ENCODE measurements around the gene CCDC92B.
A peak's percentile ranks its signal among the peaks of the same experiment; 100 is the strongest.

The CCDC92B gene

DNA sequence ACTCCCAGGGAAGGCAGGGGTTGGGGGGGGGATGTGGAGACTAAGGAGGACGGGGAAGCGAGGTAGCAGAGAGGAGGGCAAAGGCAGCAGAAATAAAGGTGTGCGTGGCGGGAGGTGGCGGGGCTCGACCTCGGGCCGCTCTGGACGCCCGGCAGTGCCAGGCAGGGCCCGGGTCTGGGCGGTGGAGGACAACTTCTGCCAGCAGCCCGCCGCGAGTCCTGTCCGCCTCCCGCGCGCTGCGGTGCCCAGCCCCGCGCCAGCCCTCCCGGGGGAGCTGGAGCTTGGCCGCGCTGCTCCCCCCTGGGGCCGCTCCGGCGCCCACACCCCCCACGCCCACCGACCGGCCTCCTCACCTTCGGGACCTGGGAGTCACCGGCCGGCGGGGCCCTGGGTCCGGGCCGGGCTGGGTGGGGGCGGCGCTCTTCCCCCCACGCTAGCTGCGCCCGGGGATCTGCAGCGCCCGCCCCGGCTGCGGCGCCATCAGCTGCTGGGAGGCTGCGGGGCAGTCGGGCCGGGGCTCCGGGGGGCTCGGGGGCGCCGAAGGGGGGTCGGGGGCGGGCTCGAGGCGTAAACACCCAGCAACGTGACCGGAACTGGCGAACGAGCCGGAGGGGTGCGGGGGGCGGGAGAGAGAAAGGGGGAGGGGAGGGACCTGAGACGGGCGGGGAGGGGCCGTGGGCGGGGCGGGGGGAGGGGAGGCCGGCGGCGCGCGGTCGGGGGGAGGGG, at the start of gene CCDC92B:
Gene CCDC92B (minus strand): TSS at position 595 of the 726 bp plus-strand sequence. CDS start 14,507 bp downstream, outside the sequence.
- peak within 1 kb of the TSS in 9 of 11 experiments; percentile 11 to 77 (median 34); a peak in 10 of 22 replicates for H3K4me2 ChIP-seq
- H3K9ac ChIP-seq: no peak within 1 kb of the TSS
- TF ChIP-seq Cebpa-rat (IDR thresholded peaks at IDR 0.05): no peak
- H3K27ac ChIP-seq: no peak within 1 kb of the TSS
- H3K4me3 ChIP-seq: no peak within 1 kb of the TSS
- peaks cover 0 to 3% (median 0%) of the 10 kb centered on the region in 10 experiments; a peak in 1 of 20 replicates for H3K4me1 ChIP-seq
- peaks cover 0 to 34% (median 6%) of the 10 kb centered on the region in 11 experiments; a peak in 6 of 22 replicates for H4K20me1 ChIP-seq
- H3K36me3 ChIP-seq: no peaks in the 10 kb centered on the region
- H3K9me3 ChIP-seq (replicated peaks in 1 of 11): no peaks in the 10 kb centered on the region
- peaks cover 23 to 68% (median 50%) of the 10 kb centered on the region in 11 experiments for H3K27me3 ChIP-seq

DNA sequence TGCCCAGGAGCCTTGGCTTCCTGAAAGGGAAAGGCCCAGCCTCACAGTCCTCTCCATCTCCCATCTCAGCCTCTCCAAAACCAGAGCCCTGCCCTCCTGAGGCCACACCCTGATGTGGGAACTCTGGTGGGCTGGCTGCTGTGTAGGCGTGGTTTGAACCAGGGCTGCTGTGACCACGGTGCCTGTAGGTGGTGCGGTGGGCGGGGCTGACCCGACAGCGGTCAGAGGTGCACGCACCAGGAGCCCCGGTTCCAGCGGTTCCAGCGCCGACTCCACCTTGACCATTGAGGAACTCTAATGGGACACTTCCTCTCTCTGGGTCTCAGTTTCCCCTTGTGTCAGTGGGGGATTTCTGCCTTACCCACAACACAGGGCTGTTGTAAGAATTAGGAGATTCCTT, 49.2 kb upstream of the CCDC92B start:
- Histone ChIP-seq H3K4me2 (peak overlapping the region; percentile 35 to 100 (median 98)), H3K27me3 (no peaks in the 10 kb centered on the region), H3K9me3 (replicated peaks in 1 of 11) (no peaks in the 10 kb centered on the region), H3K9ac (peak overlapping the region in 8 of 11 experiments; percentile 26 to 59 (median 50); a peak in 11 of 22 replicates), H3K4me1 (peaks cover 54 to 79% (median 63%) of the 10 kb centered on the region in 10 experiments), H4K20me1 (peaks cover 0 to 46% (median 31%) of the 10 kb centered on the region in 11 experiments; a peak in 18 of 22 replicates), H3K4me3 (peak overlapping the region in 2 of 10 experiments; percentile 8 to 25; a peak in 3 of 20 replicates), H3K27ac (peak overlapping the region in 7 of 11 experiments; percentile 38 to 66 (median 52); a peak in 12 of 22 replicates), H3K36me3 (peaks cover 18 to 38% (median 31%) of the 10 kb centered on the region in 11 experiments)
- no peak for TF ChIP-seq Cebpa-rat (IDR thresholded peaks at IDR 0.05)

DNA sequence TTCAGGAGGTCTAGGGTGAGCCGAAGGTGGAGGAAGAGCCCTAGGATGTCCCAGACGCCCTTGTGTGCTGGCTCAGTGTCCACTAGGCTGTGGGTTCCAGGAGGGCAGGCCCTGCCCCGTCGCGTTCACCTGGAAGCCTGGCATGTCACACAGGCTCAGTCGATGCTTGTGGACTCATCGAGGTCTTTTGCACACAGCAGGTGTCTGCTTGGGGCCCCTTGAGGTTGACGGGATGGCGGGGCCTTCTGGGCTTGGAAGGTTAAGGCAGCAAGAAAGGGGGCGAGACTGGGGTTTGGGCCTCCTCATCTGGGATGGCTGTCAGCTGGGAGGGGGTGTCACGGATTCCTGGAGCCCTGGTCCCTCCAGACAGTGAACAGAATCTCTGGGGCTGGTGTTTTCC, 48.7 kb upstream of the CCDC92B start:
- H4K20me1 ChIP-seq: peaks cover 0 to 41% (median 31%) of the 10 kb centered on the region in 11 experiments; a peak in 18 of 22 replicates
- H3K4me2 ChIP-seq: peak overlapping the region; percentile 92 to 100 (median 98)
- peak overlapping the region; percentile 59 to 83 (median 76); a peak in 17 of 20 replicates for H3K4me3 ChIP-seq
- peak overlapping the region in 8 of 11 experiments; percentile 90 to 98 (median 94); a peak in 12 of 22 replicates for H3K27ac ChIP-seq
- peaks cover 13 to 33% (median 26%) of the 10 kb centered on the region in 11 experiments for H3K36me3 ChIP-seq
- no peaks in the 10 kb centered on the region for H3K27me3 ChIP-seq
- no peaks in the 10 kb centered on the region for H3K9me3 ChIP-seq (replicated peaks in 1 of 11)
- peak overlapping the region in 10 of 11 experiments; percentile 67 to 88 (median 84); a peak in 18 of 22 replicates for H3K9ac ChIP-seq
- TF ChIP-seq Cebpa-rat (IDR thresholded peaks at IDR 0.05): no peak
- peaks cover 58 to 79% (median 68%) of the 10 kb centered on the region in 10 experiments for H3K4me1 ChIP-seq

DNA sequence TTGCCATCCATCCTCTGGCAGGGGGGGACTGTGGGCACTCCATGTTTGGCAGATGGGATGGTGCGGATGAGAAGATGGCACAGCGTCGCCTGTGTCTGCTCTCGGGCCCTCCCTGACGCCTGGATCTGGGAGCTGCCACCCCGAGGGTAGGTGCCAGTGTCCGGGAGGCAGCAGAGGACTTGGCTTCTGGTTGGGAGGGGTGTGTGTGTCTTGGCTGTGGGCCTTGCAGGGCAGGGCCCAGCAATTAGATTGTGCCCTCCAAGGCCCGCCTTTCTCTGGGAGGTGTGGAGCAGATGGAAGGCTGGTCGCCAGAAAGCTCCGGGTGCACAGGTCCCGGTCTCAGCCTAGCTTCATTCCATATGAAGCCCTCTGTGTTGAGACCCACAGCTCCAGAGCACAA, 48.2 kb upstream of the CCDC92B start:
- peaks cover 10 to 28% (median 22%) of the 10 kb centered on the region in 11 experiments for H3K36me3 ChIP-seq
- peak overlapping the region; percentile 59 to 83 (median 76) for H3K4me3 ChIP-seq
- peak overlapping the region; percentile 66 to 88 (median 83); a peak in 21 of 22 replicates for H3K9ac ChIP-seq
- H3K4me1 ChIP-seq: peaks cover 58 to 79% (median 72%) of the 10 kb centered on the region in 10 experiments
- peak overlapping the region; percentile 92 to 100 (median 98) for H3K4me2 ChIP-seq
- H4K20me1 ChIP-seq: peaks cover 0 to 37% (median 28%) of the 10 kb centered on the region in 11 experiments; a peak in 18 of 22 replicates
- H3K27me3 ChIP-seq: no peaks in the 10 kb centered on the region
- peak overlapping the region in 9 of 11 experiments; percentile 54 to 98 (median 93); a peak in 18 of 22 replicates for H3K27ac ChIP-seq
- no peak for TF ChIP-seq Cebpa-rat (IDR thresholded peaks at IDR 0.05)
- H3K9me3 ChIP-seq (replicated peaks in 1 of 11): no peaks in the 10 kb centered on the region

DNA sequence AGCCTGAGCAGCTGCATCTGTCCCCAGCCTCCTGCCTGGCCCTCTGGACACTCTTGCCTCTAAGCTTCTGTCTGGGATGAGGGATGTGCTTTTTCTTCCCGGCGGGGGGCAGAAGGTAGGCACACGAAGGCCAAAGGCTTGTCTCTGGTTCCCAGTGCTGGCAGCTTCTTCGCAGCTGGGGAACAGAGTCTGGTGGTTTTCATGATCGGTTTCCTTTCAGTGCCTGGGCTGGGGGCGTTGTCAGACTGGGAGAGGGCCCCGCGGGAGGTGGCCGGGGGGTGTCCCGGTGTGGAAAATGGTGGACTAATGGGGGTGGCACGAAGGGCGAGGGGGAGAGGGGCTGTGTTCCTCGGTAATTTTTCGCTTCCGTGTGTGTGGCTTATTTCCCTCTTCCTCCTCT, 47.8 kb upstream of the CCDC92B start:
- Histone ChIP-seq H3K27ac (peak overlapping the region in 10 of 11 experiments; percentile 9 to 98 (median 92); a peak in 18 of 22 replicates), H3K9ac (peak overlapping the region; percentile 66 to 88 (median 83)), H3K9me3 (replicated peaks in 1 of 11) (no peaks in the 10 kb centered on the region), H3K27me3 (no peaks in the 10 kb centered on the region), H3K4me1 (peaks cover 60 to 79% (median 75%) of the 10 kb centered on the region in 10 experiments), H3K4me3 (peak overlapping the region; percentile 59 to 83 (median 76)), H3K36me3 (peaks cover 9 to 24% (median 18%) of the 10 kb centered on the region in 11 experiments), H3K4me2 (peak overlapping the region; percentile 92 to 100 (median 98)), H4K20me1 (peaks cover 0 to 35% (median 27%) of the 10 kb centered on the region in 11 experiments; a peak in 18 of 22 replicates)
- TF ChIP-seq Cebpa-rat (IDR thresholded peaks at IDR 0.05): no peak

DNA sequence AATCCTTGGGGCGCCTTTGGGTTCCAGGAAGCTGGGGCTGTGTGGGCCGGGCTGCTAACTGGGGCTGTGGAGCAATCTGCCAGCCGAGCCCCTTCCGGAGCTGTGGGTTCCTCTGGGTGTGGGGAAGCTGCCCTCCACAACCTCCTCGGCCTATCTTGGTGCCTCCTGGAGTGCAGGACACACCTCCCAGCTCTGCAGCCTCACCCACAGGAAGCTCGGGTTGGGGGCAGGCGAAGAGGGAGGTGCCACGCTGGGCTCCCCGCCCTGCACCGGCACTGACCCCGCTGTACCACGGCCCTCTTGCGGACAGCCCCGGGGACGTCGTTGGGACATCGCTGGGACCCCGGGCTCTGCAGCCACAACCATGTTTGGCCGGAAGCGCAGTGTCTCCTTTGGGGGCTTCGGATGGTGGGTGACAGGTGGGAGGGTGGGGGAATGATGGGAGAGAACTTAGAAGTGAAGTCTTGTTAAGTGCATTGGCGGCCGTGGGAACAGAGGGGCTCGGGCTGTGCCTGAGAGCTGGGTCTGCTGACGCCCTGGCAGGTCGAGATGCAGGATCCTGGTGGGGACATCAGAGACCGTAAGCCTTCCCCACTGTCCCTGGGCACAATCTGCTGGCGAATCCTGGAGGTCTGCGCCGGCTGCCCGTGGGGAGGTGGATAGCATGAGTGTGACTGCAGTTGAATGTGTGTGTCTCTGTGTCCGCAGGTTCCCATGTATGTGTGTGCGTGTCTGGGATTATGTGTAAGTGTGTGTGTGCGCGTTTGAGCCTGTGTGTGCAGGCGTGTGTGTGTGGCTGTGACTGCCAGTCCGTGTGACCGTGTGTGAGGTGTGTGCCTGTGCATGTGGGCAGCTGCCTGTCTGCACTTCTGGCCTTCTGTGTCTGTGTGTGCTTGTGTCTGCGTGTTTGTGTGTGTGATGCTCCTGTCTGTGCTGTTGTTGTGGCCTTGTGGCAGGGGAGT, 47.0 kb upstream of the CCDC92B start, which contains the start of gene RAP1GAP2:
Gene RAP1GAP2 (plus strand): TSS at position 275 of the 962 bp plus-strand sequence. CDS start 90 bp downstream, at position 365.
- Histone ChIP-seq H3K36me3 (peaks cover under 1 to 16% (median 11%) of the 10 kb centered on the region in 11 experiments; a peak in 18 of 22 replicates), H3K9ac (peak within 1 kb of the TSS; percentile 66 to 88 (median 83)), H3K4me2 (peak within 1 kb of the TSS; percentile 92 to 100 (median 98)), H3K4me3 (peak within 1 kb of the TSS; percentile 59 to 83 (median 76)), H4K20me1 (peaks cover 0 to 31% (median 27%) of the 10 kb centered on the region in 11 experiments; a peak in 18 of 22 replicates), H3K9me3 (replicated peaks in 1 of 11) (no peaks in the 10 kb centered on the region), H3K4me1 (peaks cover 66 to 85% (median 80%) of the 10 kb centered on the region in 10 experiments), H3K27me3 (no peaks in the 10 kb centered on the region), H3K27ac (peak within 1 kb of the TSS in 10 of 11 experiments; percentile 41 to 98 (median 92); a peak in 20 of 22 replicates)
- peak in 9 of 11 experiments; percentile 54 to 90 (median 81); a peak in 15 of 22 replicates for TF ChIP-seq Cebpa-rat (IDR thresholded peaks at IDR 0.05)

DNA sequence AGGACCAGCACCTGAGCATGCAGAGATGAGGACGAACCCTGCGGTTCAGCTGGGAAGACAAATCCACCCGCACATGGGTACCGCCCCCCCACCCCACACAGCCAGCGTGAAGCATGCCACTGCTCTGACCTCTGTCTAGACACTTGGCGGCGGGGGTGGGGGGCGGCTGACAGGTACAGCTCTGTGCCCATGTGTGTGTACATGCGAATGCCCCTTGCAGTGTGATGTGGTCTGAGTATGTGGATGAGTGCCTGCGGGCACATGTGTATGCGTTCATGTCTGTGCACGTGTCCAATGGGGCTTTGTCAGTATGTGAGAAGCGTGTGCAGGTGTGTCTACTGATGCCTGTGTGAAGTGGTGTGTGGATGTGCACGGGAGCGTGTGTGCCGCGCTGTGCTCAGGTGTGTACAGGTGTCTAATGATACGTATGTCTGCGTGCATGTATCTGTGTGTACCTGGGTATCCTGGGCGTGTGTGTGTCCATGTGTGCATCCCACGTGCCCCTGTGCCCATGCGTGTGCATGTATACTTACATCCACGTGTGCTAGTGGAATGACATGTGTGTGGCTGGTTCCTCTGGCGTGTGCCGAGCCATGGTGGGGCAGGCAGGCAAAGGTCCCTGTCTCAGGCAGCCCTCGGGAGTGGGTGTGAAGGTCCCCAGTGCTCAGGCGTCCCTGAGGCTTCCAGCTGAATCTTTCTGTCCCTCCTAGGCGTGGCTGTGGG, 46.1 kb upstream of the CCDC92B start:
- TF ChIP-seq Cebpa-rat (IDR thresholded peaks at IDR 0.05): no peak
- no peaks in the 10 kb centered on the region for H3K27me3 ChIP-seq
- H3K9ac ChIP-seq: peak overlapping the region; percentile 66 to 88 (median 83); a peak in 21 of 22 replicates
- peak overlapping the region; percentile 59 to 83 (median 76) for H3K4me3 ChIP-seq
- peaks cover 0 to 11% (median 7%) of the 10 kb centered on the region in 11 experiments; a peak in 12 of 22 replicates for H3K36me3 ChIP-seq
- H3K9me3 ChIP-seq (replicated peaks in 1 of 11): no peaks in the 10 kb centered on the region
- peak overlapping the region; percentile 92 to 100 (median 98) for H3K4me2 ChIP-seq
- H3K27ac ChIP-seq: peak overlapping the region in 10 of 11 experiments; percentile 41 to 98 (median 92); a peak in 20 of 22 replicates
- H3K4me1 ChIP-seq: peaks cover 74 to 93% (median 88%) of the 10 kb centered on the region in 10 experiments
- peaks cover 0 to 31% (median 27%) of the 10 kb centered on the region in 11 experiments; a peak in 18 of 22 replicates for H4K20me1 ChIP-seq
